HL-60 (cell line): Measurements from ENCODE around the gene RAB10.
"Not testable (repeated sequence)": the region's sequence is repeated elsewhere in the genome, so short reads cannot be mapped to it uniquely, and the experiment has no call there.

Experiments
- CTCF ChIP-seq: IDR thresholded peaks from one replicate; pipeline ENCODE4 v1.5.1; 2011; ENCODE audit warnings: low read length, control low read depth, inconsistent platforms; ENCODE audit not compliant: insufficient read depth
- TF ChIP-seq, protein P1 (sequence below): IDR thresholded peaks from 2 replicates; pipeline ENCODE4 v1.6.1; 2012; ENCODE audit warnings: low read depth; ENCODE audit not compliant: insufficient replicate concordance

GRCh38 chr2:26108701-26109100 is 74.8 kb downstream of the RAB10 start:
- not testable (repeated sequence) for TF ChIP-seq CTCF
- TF ChIP-seq, protein P1, sequence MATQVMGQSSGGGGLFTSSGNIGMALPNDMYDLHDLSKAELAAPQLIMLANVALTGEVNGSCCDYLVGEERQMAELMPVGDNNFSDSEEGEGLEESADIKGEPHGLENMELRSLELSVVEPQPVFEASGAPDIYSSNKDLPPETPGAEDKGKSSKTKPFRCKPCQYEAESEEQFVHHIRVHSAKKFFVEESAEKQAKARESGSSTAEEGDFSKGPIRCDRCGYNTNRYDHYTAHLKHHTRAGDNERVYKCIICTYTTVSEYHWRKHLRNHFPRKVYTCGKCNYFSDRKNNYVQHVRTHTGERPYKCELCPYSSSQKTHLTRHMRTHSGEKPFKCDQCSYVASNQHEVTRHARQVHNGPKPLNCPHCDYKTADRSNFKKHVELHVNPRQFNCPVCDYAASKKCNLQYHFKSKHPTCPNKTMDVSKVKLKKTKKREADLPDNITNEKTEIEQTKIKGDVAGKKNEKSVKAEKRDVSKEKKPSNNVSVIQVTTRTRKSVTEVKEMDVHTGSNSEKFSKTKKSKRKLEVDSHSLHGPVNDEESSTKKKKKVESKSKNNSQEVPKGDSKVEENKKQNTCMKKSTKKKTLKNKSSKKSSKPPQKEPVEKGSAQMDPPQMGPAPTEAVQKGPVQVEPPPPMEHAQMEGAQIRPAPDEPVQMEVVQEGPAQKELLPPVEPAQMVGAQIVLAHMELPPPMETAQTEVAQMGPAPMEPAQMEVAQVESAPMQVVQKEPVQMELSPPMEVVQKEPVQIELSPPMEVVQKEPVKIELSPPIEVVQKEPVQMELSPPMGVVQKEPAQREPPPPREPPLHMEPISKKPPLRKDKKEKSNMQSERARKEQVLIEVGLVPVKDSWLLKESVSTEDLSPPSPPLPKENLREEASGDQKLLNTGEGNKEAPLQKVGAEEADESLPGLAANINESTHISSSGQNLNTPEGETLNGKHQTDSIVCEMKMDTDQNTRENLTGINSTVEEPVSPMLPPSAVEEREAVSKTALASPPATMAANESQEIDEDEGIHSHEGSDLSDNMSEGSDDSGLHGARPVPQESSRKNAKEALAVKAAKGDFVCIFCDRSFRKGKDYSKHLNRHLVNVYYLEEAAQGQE, result not testable (repeated sequence)
